Uterus (tissue), 2 donors: ENCODE data around the gene SERPINA5.

ENCODE experiments used
- POLR2A ChIP-seq, 2 donors: fragments of 450-650 bp; IDR thresholded peaks; one replicate each; pipeline ENCODE4 v1.6.1; 2016; ENCODE audit warnings: antibody characterized with exemption in 2 of 2, mild to moderate bottlenecking in 1 of 2, moderate library complexity in 1 of 2
- TF ChIP-seq, protein P1 (sequence below), 4 experiments: fragments of 200-600 bp in 2 of 4; fragments of 450-650 bp in 2 of 4; sonication (generic) in 2 of 4; IDR thresholded peaks; one replicate each; pipeline ENCODE4 v1.5.1; 2016 to 2019; ENCODE audit warnings: antibody characterized with exemption in 4 of 4, mild to moderate bottlenecking in 2 of 4, moderate library complexity in 1 of 4

GRCh38 chr14:94532447-94532846 lies 48.8 kb upstream of the SERPINA5 start:
- TF ChIP-seq, protein P1, sequence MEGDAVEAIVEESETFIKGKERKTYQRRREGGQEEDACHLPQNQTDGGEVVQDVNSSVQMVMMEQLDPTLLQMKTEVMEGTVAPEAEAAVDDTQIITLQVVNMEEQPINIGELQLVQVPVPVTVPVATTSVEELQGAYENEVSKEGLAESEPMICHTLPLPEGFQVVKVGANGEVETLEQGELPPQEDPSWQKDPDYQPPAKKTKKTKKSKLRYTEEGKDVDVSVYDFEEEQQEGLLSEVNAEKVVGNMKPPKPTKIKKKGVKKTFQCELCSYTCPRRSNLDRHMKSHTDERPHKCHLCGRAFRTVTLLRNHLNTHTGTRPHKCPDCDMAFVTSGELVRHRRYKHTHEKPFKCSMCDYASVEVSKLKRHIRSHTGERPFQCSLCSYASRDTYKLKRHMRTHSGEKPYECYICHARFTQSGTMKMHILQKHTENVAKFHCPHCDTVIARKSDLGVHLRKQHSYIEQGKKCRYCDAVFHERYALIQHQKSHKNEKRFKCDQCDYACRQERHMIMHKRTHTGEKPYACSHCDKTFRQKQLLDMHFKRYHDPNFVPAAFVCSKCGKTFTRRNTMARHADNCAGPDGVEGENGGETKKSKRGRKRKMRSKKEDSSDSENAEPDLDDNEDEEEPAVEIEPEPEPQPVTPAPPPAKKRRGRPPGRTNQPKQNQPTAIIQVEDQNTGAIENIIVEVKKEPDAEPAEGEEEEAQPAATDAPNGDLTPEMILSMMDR (IDR thresholded peaks at IDR 0.05): no peak
- TF ChIP-seq POLR2A (IDR thresholded peaks at IDR 0.05): no peak
